Peyer's patch (tissue), 4 donors: ENCODE measurements around the gene EPC2.

ENCODE experiments used
- POLR2A ChIP-seq, 2 donors: fragments of 450-650 bp; IDR thresholded peaks; one replicate each; pipeline ENCODE4 v1.5.1; 2017; ENCODE audit warnings: antibody characterized with exemption in 2 of 2, mild to moderate bottlenecking in 2 of 2, moderate library complexity in 2 of 2
- TF ChIP-seq, protein P1 (sequence below), 6 experiments: fragments of 450-650 bp in 4 of 6; fragments of 200-600 bp in 2 of 6; sonication (generic) in 1 of 6; IDR thresholded peaks; one replicate each; pipeline ENCODE4 v1.5.1; 2017 to 2019; ENCODE audit warnings: antibody characterized with exemption in 6 of 6, mild to moderate bottlenecking in 3 of 6, moderate library complexity in 1 of 6

DNA sequence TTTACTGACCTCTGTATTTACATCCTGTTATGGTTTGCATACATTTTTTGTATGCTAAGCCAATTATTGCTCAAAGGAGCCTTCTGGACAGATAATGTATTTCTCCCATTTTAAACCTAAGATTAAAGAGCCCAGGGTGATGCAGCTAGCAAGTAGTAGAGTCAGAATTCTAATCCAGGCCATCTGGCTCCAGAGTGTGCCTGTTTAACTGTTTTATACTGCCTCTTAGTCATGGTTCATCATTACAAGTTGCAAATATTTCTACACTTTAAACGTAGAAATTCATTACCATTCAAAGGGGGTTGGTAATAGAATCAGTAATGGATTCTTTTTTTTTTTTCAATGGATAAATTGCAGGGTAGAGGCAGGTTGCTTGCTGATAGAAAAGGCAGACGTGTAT, 52.4 kb downstream of the EPC2 start:
- TF ChIP-seq, protein P1, sequence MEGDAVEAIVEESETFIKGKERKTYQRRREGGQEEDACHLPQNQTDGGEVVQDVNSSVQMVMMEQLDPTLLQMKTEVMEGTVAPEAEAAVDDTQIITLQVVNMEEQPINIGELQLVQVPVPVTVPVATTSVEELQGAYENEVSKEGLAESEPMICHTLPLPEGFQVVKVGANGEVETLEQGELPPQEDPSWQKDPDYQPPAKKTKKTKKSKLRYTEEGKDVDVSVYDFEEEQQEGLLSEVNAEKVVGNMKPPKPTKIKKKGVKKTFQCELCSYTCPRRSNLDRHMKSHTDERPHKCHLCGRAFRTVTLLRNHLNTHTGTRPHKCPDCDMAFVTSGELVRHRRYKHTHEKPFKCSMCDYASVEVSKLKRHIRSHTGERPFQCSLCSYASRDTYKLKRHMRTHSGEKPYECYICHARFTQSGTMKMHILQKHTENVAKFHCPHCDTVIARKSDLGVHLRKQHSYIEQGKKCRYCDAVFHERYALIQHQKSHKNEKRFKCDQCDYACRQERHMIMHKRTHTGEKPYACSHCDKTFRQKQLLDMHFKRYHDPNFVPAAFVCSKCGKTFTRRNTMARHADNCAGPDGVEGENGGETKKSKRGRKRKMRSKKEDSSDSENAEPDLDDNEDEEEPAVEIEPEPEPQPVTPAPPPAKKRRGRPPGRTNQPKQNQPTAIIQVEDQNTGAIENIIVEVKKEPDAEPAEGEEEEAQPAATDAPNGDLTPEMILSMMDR (IDR thresholded peaks at IDR 0.05): no peak
- TF ChIP-seq POLR2A (IDR thresholded peaks at IDR 0.05): no peak
